CD14-positive monocyte (primary cell): ENCODE results near the gene LRP2BP. TPM values are rescaled to one million over a fixed set of nuclear protein-coding genes. Genes with fewer than 3 reads are reported as not detected.

ENCODE experiments used
- DNase-seq, 3 donors: peaks; one replicate each; pipeline ENCODE4 v3.0.0-alpha.2; 2011 to 2022
- H2AFZ ChIP-seq: 2 replicates; pipeline ENCODE4 v1.6.0; 2012; ENCODE audit warnings: mild to moderate bottlenecking, low read depth, low read length, inconsistent platforms; ENCODE audit not compliant: insufficient read depth, poor library complexity, severe bottlenecking
- H3K27ac ChIP-seq, 2 donors: 1 replicate in 1 of 2; 2 replicates in 1 of 2; pipeline ENCODE4 v1.5.1; 2012 to 2013; ENCODE audit warnings: low read length in 2 of 2, control low read depth in 1 of 2, inconsistent platforms in 1 of 2, low read depth in 1 of 2, mild to moderate bottlenecking in 1 of 2
- H3K27me3 ChIP-seq, 2 donors: one replicate each; pipeline versions ENCODE4 v1.6.0 to v1.6.1; 2011 to 2013; ENCODE audit warnings: low read length in 2 of 2; ENCODE audit not compliant: control insufficient read depth in 2 of 2, insufficient read depth in 2 of 2
- H3K36me3 ChIP-seq, 2 donors: replicated peaks in 1 of 2; 1 replicate in 1 of 2; 2 replicates in 1 of 2; pipeline versions ENCODE4 v1.5.1 to v1.6.1; 2012 to 2013; ENCODE audit warnings: low read length in 2 of 2, control low read depth in 1 of 2, inconsistent platforms in 1 of 2, mild to moderate bottlenecking in 1 of 2; ENCODE audit not compliant: insufficient read depth in 2 of 2, control insufficient read depth in 1 of 2
- H3K4me1 ChIP-seq, 2 donors: 1 replicate in 1 of 2; 2 replicates in 1 of 2; pipeline versions ENCODE4 v1.5.1 to v1.6.1; 2012 to 2013; ENCODE audit warnings: low read length in 2 of 2, control low read depth in 1 of 2, inconsistent platforms in 1 of 2, mild to moderate bottlenecking in 1 of 2, moderate library complexity in 1 of 2; ENCODE audit not compliant: insufficient read depth in 2 of 2, control insufficient read depth in 1 of 2
- H3K4me2 ChIP-seq: replicated peaks from 2 replicates; pipeline ENCODE3; 2012; ENCODE audit warnings: low read length, moderate library complexity, mild to moderate bottlenecking; ENCODE audit not compliant: poor library complexity, severe bottlenecking; ENCODE audit errors: extremely low read depth
- H3K4me3 ChIP-seq, 3 experiments: fragments of 200-600 bp in 1 of 3; sonication (generic) in 1 of 3; replicated peaks in 1 of 3; 1 replicate in 2 of 3; 2 replicates in 1 of 3; pipeline ENCODE4 v1.5.1; 2011 to 2013; ENCODE audit warnings: low read length in 3 of 3, mild to moderate bottlenecking in 3 of 3, control low read depth in 2 of 3, low read depth in 2 of 3, inconsistent platforms in 1 of 3, moderate library complexity in 1 of 3
- H3K79me2 ChIP-seq: 2 replicates; pipeline ENCODE4 v1.6.0; 2012; ENCODE audit warnings: mild to moderate bottlenecking, control low read depth, inconsistent platforms, low read length, moderate library complexity; ENCODE audit not compliant: insufficient read depth
- H3K9ac ChIP-seq: 2 replicates; pipeline ENCODE4 v1.6.0; 2017; ENCODE audit warnings: low read length, mild to moderate bottlenecking; ENCODE audit not compliant: insufficient read depth, poor library complexity, severe bottlenecking
- H3K9me3 ChIP-seq, 2 donors: replicated peaks in 1 of 2; 1 replicate in 1 of 2; 2 replicates in 1 of 2; pipeline versions ENCODE4 v1.5.1 to v1.6.1; 2012 to 2013; ENCODE audit warnings: low read length in 2 of 2, control low read depth in 1 of 2; ENCODE audit not compliant: control insufficient read depth in 1 of 2, insufficient read depth in 1 of 2
- H4K20me1 ChIP-seq: 2 replicates; pipeline ENCODE4 v1.6.0; 2012; ENCODE audit warnings: mild to moderate bottlenecking, low read length, control low read depth, moderate library complexity; ENCODE audit not compliant: insufficient read depth
- H3K27ac Mint-ChIP-seq, 7 donors: one replicate each; pipeline ENCODE4 v1.8.0; 2020; ENCODE audit warnings: mild to moderate bottlenecking in 7 of 7, mixed read lengths in 7 of 7, moderate library complexity in 6 of 7, inconsistent platforms in 2 of 7
- H3K27me3 Mint-ChIP-seq, 3 donors: one replicate each; pipeline ENCODE4 v1.8.0; 2021 to 2022; ENCODE audit warnings: low read depth in 3 of 3, mild to moderate bottlenecking in 3 of 3, mixed read lengths in 3 of 3, moderate library complexity in 3 of 3, inconsistent platforms in 1 of 3
- H3K36me3 Mint-ChIP-seq, 2 donors: one replicate each; pipeline ENCODE4 v1.8.0; 2020; ENCODE audit warnings: mixed read lengths in 2 of 2, inconsistent platforms in 1 of 2, mild to moderate bottlenecking in 1 of 2
- H3K4me1 Mint-ChIP-seq: one replicate; pipeline ENCODE4 v1.8.0; 2020; ENCODE audit warnings: mild to moderate bottlenecking, mixed read lengths
- H3K4me3 Mint-ChIP-seq, 2 donors: one replicate each; pipeline ENCODE4 v1.8.0; 2020; ENCODE audit warnings: mild to moderate bottlenecking in 2 of 2, mixed read lengths in 2 of 2, moderate library complexity in 1 of 2
- H3K9me3 Mint-ChIP-seq, 7 donors: one replicate each; pipeline ENCODE4 v1.8.0; 2020 to 2022; ENCODE audit warnings: mixed read lengths in 7 of 7, mild to moderate bottlenecking in 6 of 7, moderate library complexity in 6 of 7, inconsistent platforms in 2 of 7
- WGBS: methylation state at CpG from one replicate; pipeline ENCODE4 v1.1.5; 2013; ENCODE audit warnings: missing lambda C conversion rate; ENCODE audit not compliant: insufficient coverage; 5-methylcytosine and 5-hydroxymethylcytosine counted together
- intact Hi-C, 2 donors: fragments of 100-400 bp; cut with micrococcal nuclease; formaldehyde crosslinking; loops; one replicate each; pipeline versions ENCODE4 v1.15.0 to v1.15.1; 2023
- polyA plus RNA-seq, 3 donors: library from polyadenylated mRNA; depleted of rRNA in 1 of 3; unstranded in 2 of 3; stranded (reverse) in 1 of 3; fragments of 300-500 nt in 2 of 3; fragments of >200 nt in 1 of 3; fragmentation: Illumina TruSeq in 2 of 3; gene quantifications; 1 replicate in 2 of 3; 2 replicates in 1 of 3; pipeline ENCODE4 v1.2.3, GENCODE V29; 2012 to 2021
- TF ChIP-seq, protein P1 (sequence below): fragments of 200-600 bp; IDR thresholded peaks from one replicate; pipeline ENCODE4 v1.8.0; 2022; ENCODE audit warnings: antibody characterized with exemption, mild to moderate bottlenecking

LRP2BP gene
- polyA plus RNA-seq, 3 donors, result 0.04 to 0.10 (median 0.09) TPM

- TF ChIP-seq, protein P1, sequence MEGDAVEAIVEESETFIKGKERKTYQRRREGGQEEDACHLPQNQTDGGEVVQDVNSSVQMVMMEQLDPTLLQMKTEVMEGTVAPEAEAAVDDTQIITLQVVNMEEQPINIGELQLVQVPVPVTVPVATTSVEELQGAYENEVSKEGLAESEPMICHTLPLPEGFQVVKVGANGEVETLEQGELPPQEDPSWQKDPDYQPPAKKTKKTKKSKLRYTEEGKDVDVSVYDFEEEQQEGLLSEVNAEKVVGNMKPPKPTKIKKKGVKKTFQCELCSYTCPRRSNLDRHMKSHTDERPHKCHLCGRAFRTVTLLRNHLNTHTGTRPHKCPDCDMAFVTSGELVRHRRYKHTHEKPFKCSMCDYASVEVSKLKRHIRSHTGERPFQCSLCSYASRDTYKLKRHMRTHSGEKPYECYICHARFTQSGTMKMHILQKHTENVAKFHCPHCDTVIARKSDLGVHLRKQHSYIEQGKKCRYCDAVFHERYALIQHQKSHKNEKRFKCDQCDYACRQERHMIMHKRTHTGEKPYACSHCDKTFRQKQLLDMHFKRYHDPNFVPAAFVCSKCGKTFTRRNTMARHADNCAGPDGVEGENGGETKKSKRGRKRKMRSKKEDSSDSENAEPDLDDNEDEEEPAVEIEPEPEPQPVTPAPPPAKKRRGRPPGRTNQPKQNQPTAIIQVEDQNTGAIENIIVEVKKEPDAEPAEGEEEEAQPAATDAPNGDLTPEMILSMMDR, result no peak
- no peak overlapping the region for H3K27ac Mint-ChIP-seq
Observed at GRCh38 chr4:185339941-185340340, 55.8 kb downstream of the LRP2BP start.

GRCh38 chr4:185335579-185335978, 60.1 kb downstream of the LRP2BP start:
- no peaks in the 10 kb centered on the region for H3K36me3 Mint-ChIP-seq

More at GRCh38 chr4:185339941-185340340, 55.8 kb downstream of the LRP2BP start:
- no peaks in the 10 kb centered on the region for H4K20me1 ChIP-seq
- Mint-ChIP-seq H3K4me3 (no peak overlapping the region), H3K4me1 (peaks cover 1% of the 10 kb centered on the region), H3K27me3 (peaks cover 3 to 21% (median 4%) of the 10 kb centered on the region in 3 donors), H3K9me3 (peaks cover 0 to 2% (median 0%) of the 10 kb centered on the region in 7 donors), H3K36me3 (no peaks in the 10 kb centered on the region)
- no peaks in the 10 kb centered on the region for H3K27me3 ChIP-seq
- H3K4me1 ChIP-seq, result no peaks in the 10 kb centered on the region
- H3K79me2 ChIP-seq, result no peaks in the 10 kb centered on the region
- H3K4me2 ChIP-seq, result no peak overlapping the region
- H3K27ac ChIP-seq, result no peak overlapping the region
- WGBS, result no CpG with 5 or more reads among the region's 3 CpGs
- no peaks in the 10 kb centered on the region for H3K36me3 ChIP-seq
- no peak overlapping the region for H2AFZ ChIP-seq
- intact Hi-C loops, result no loop called here
- H3K9ac ChIP-seq, result no peak overlapping the region
- no peak for DNase-seq
- no peak overlapping the region for H3K4me3 ChIP-seq
- H3K9me3 ChIP-seq, result no peaks in the 10 kb centered on the region

More at GRCh38 chr4:185335579-185335978, 60.1 kb downstream of the LRP2BP start:
- Histone ChIP-seq H3K9ac (no peak overlapping the region), H3K9me3 (no peaks in the 10 kb centered on the region), H2AFZ (no peak overlapping the region), H4K20me1 (no peaks in the 10 kb centered on the region), H3K79me2 (no peaks in the 10 kb centered on the region), H3K27me3 (no peaks in the 10 kb centered on the region), H3K4me3 (no peak overlapping the region), H3K4me1 (no peaks in the 10 kb centered on the region), H3K4me2 (no peak overlapping the region), H3K36me3 (no peaks in the 10 kb centered on the region), H3K27ac (no peak overlapping the region)
- TF ChIP-seq, protein P1, result no peak
- no CpG with 5 or more reads among the region's 1 CpG for WGBS
- H3K27ac Mint-ChIP-seq, result no peak overlapping the region
- no peaks in the 10 kb centered on the region for H3K4me1 Mint-ChIP-seq
- peaks cover 0 to 2% (median 0%) of the 10 kb centered on the region in 7 donors for H3K9me3 Mint-ChIP-seq
- no peak for DNase-seq
- intact Hi-C loops, result no loop called here
- no peak overlapping the region for H3K4me3 Mint-ChIP-seq
- H3K27me3 Mint-ChIP-seq, result peaks cover 0 to 14% (median 6%) of the 10 kb centered on the region in 3 donors
